HG02884 (cell line): ENCODE measurements around the gene C6orf89.
"Not testable (repeated sequence)": the region's sequence is repeated elsewhere in the genome, so short reads cannot be mapped to it uniquely, and the experiment has no call there.

ENCODE experiments used
- ATAC-seq: cut with Tn5 transposase; IDR thresholded peaks from one replicate; pipeline ENCODE4 v1.9.1; 2021; ENCODE audit warnings: mild to moderate bottlenecking, moderate library complexity; ENCODE audit not compliant: unreplicated experiment

C6orf89 gene

GRCh38 chr6:36920049-36920448 lies 34.3 kb downstream of the C6orf89 start:
- no peak for ATAC-seq

- ATAC-seq = no peak
These were observed 34.8 kb downstream of the C6orf89 start for GRCh38 chr6:36920546-36920945.

GRCh38 chr6:36924131-36924530 lies 38.4 kb downstream of the C6orf89 start:
- no peak for ATAC-seq

- no peak for ATAC-seq
These were observed 39.1 kb downstream of the C6orf89 start for GRCh38 chr6:36924778-36925374.

GRCh38 chr6:36925809-36926208 lies 40.1 kb downstream of the C6orf89 start:
- no peak for ATAC-seq

- ATAC-seq = no peak
These were observed 41.2 kb downstream of the C6orf89 start for GRCh38 chr6:36926708-36927513.

- ATAC-seq = no peak
These were observed 42.2 kb downstream of the C6orf89 start for GRCh38 chr6:36927691-36928546.

GRCh38 chr6:36928547-36928918 lies 42.8 kb downstream of the C6orf89 start:
- ATAC-seq = no peak

GRCh38 chr6:36929152-36929551 lies 43.4 kb downstream of the C6orf89 start:
- no peak for ATAC-seq

GRCh38 chr6:36929607-36930006 lies 43.9 kb downstream of the C6orf89 start:
- ATAC-seq = no peak

GRCh38 chr6:36930483-36930882 lies 44.7 kb downstream of the C6orf89 start:
- ATAC-seq = no peak

- ATAC-seq = no peak
These were observed 47.4 kb downstream of the C6orf89 start for GRCh38 chr6:36933102-36933501.

- no peak for ATAC-seq
These were observed 47.8 kb downstream of the C6orf89 start for GRCh38 chr6:36933519-36933918.

GRCh38 chr6:36934901-36935300 lies 49.1 kb downstream of the C6orf89 start:
- no peak for ATAC-seq

- no peak for ATAC-seq
These were observed 51.1 kb downstream of the C6orf89 start for GRCh38 chr6:36936824-36937223.

GRCh38 chr6:36937896-36938295 lies 52.1 kb downstream of the C6orf89 start:
- ATAC-seq = no peak

GRCh38 chr6:36938536-36938935 lies 52.8 kb downstream of the C6orf89 start:
- ATAC-seq = no peak

GRCh38 chr6:36939005-36939404 lies 53.3 kb downstream of the C6orf89 start:
- ATAC-seq = not testable (repeated sequence)

GRCh38 chr6:36940027-36940426 lies 54.3 kb downstream of the C6orf89 start:
- ATAC-seq = no peak

- not testable (repeated sequence) for ATAC-seq
These were observed 55.8 kb downstream of the C6orf89 start for GRCh38 chr6:36941561-36941960.

GRCh38 chr6:36942329-36942728 lies 56.6 kb downstream of the C6orf89 start:
- ATAC-seq = not testable (repeated sequence)

GRCh38 chr6:36944650-36945049 lies 58.9 kb downstream of the C6orf89 start:
- ATAC-seq = no peak
